Breast epithelium (tissue), 4 donors: ENCODE data around the gene RYR1. TPM values are rescaled to one million over a fixed set of nuclear protein-coding genes. Genes with fewer than 3 reads are reported as not detected.
A peak's percentile ranks its signal among the peaks of the same experiment; 100 is the strongest.

Experiments used
- DNase-seq, 2 donors: peaks; one replicate each; pipeline ENCODE4 v3.0.0-alpha.2; 2019; ENCODE audit warnings: low spot score in 2 of 2
- H3K27ac ChIP-seq, 2 donors: fragments of 200-600 bp; sonication (generic) in 1 of 2; one replicate each; pipeline ENCODE4 v1.5.1; 2016 to 2019; ENCODE audit warnings: mild to moderate bottlenecking in 1 of 2
- H3K27me3 ChIP-seq, 2 donors: fragments of 200-600 bp; sonication (generic) in 1 of 2; one replicate each; pipeline versions ENCODE4 v1.5.1 to v1.6.0; 2017 to 2019; ENCODE audit warnings: control low read depth in 1 of 2, mild to moderate bottlenecking in 1 of 2
- H3K36me3 ChIP-seq: fragments of 200-600 bp; one replicate; pipeline ENCODE4 v1.5.1; 2019
- H3K4me1 ChIP-seq, 2 donors: fragments of 200-600 bp; sonication (generic); one replicate each; pipeline ENCODE4 v1.5.1; 2016 to 2019; ENCODE audit warnings: control low read depth in 1 of 2
- H3K4me3 ChIP-seq, 3 donors: fragments of 200-600 bp; sonication (generic); 1 replicate in 2 of 3; 2 replicates in 1 of 3; pipeline ENCODE4 v1.5.1; 2016 to 2019; ENCODE audit warnings: mild to moderate bottlenecking in 3 of 3, moderate library complexity in 2 of 3
- H3K9me3 ChIP-seq, 2 donors: fragments of 200-600 bp; sonication (generic) in 1 of 2; one replicate each; pipeline ENCODE4 v1.5.1; 2016 to 2019; ENCODE audit warnings: control low read depth in 1 of 2
- POLR2A ChIP-seq: fragments of 450-650 bp; IDR thresholded peaks from one replicate; pipeline ENCODE4 v1.6.1; 2016; ENCODE audit warnings: antibody characterized with exemption, mild to moderate bottlenecking, moderate library complexity
- POLR2AphosphoS5 ChIP-seq, 3 donors: sonication (generic); formaldehyde crosslinking; IDR thresholded peaks; one replicate each; pipeline ENCODE4 v1.6.1; 2017; ENCODE audit warnings: antibody characterized with exemption in 3 of 3
- intact Hi-C: fragments of 100-400 bp; cut with DNase I; formaldehyde crosslinking; loops from one replicate; pipeline ENCODE4 v1.15.1; 2023; ENCODE audit warnings: low total_unique reads
- total RNA-seq, 3 donors: library from RNA; depleted of rRNA; stranded (reverse); fragments of >200 nt; gene quantifications; one replicate each; pipeline ENCODE4 v1.1.0, GENCODE V29; 2016
- TF ChIP-seq, protein P1 (sequence below), 3 donors: fragments of 450-650 bp; IDR thresholded peaks; one replicate each; pipeline ENCODE4 v1.5.1; 2016 to 2017; ENCODE audit warnings: antibody characterized with exemption in 3 of 3, mild to moderate bottlenecking in 3 of 3, moderate library complexity in 3 of 3

RYR1 gene
- total RNA-seq, 3 donors from 2014 or later: 1.3 to 6.7 (median 3.5) TPM

DNA sequence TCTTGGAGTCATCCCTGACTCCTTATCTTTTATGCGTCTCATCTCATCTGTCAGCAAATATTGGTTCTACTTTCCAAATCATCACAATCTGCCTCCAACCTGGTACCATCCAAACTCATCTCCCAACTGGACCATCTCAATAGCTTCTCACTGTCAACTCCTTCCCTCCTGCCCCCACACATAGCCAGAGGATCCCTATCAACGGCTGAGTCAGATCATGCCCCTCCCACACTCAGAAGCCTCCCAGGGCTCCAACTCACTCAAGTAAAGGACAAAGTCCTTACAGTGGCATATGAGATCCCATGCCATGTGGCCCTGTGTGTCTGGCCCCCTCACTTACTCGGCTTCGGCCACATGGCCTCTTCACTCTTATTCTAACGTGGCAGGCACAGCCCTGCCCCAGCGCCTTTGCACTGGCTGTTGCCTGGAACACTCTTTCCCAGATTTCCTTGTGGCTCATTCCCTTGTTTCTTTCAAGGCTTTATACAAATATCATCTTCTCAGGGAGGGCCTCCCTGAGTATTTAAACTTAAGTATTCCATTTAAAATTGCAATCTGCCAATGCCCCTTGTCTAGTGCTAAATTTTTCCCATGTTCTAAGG lies 40.7 kb upstream of the RYR1 start:
- DNase-seq: no peak
- no peaks in the 10 kb centered on the region for H3K4me1 ChIP-seq
- no peak overlapping the region for H3K4me3 ChIP-seq
- TF ChIP-seq, protein P1, sequence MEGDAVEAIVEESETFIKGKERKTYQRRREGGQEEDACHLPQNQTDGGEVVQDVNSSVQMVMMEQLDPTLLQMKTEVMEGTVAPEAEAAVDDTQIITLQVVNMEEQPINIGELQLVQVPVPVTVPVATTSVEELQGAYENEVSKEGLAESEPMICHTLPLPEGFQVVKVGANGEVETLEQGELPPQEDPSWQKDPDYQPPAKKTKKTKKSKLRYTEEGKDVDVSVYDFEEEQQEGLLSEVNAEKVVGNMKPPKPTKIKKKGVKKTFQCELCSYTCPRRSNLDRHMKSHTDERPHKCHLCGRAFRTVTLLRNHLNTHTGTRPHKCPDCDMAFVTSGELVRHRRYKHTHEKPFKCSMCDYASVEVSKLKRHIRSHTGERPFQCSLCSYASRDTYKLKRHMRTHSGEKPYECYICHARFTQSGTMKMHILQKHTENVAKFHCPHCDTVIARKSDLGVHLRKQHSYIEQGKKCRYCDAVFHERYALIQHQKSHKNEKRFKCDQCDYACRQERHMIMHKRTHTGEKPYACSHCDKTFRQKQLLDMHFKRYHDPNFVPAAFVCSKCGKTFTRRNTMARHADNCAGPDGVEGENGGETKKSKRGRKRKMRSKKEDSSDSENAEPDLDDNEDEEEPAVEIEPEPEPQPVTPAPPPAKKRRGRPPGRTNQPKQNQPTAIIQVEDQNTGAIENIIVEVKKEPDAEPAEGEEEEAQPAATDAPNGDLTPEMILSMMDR (IDR thresholded peaks at IDR 0.05): no peak
- TF ChIP-seq POLR2AphosphoS5 (IDR thresholded peaks at IDR 0.05): no peak
- TF ChIP-seq POLR2A: no peak
- intact Hi-C loops: no loop called here
- H3K27me3 ChIP-seq: peaks cover 5 to 21% of the 10 kb centered on the region in 2 donors
- H3K36me3 ChIP-seq: no peaks in the 10 kb centered on the region
- H3K9me3 ChIP-seq: no peaks in the 10 kb centered on the region
- H3K27ac ChIP-seq: no peak overlapping the region

DNA sequence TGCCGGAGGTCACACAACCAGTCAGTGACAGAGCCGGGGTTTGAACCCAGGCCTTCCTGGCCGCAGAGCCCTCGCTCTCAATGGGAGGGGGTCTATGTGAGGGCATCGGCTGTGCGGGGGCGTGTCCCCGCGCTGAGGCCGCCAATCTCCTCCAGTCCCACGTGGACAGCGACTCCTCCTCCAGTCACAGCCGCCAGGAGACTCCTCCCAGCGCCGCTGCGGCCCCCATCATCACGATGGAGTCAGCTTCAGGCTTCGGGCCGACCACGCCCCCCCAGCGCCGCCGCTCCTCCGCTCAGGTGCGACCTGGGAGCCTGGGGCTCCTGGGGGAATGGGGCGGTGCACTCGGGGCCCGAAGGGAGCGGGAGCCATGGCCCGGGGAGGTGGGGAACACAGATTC lies 39.0 kb upstream of the RYR1 start:
- Histone ChIP-seq H3K36me3 (no peaks in the 10 kb centered on the region), H3K9me3 (no peaks in the 10 kb centered on the region), H3K4me3 (no peak overlapping the region), H3K4me1 (no peaks in the 10 kb centered on the region), H3K27ac (no peak overlapping the region), H3K27me3 (peaks cover 5 to 26% of the 10 kb centered on the region in 2 donors)
- DNase-seq: no peak
- TF ChIP-seq, protein P1 (IDR thresholded peaks at IDR 0.05): no peak
- TF ChIP-seq POLR2AphosphoS5 (IDR thresholded peaks at IDR 0.05): no peak
- TF ChIP-seq POLR2A: no peak
- intact Hi-C loops: no loop called here

DNA sequence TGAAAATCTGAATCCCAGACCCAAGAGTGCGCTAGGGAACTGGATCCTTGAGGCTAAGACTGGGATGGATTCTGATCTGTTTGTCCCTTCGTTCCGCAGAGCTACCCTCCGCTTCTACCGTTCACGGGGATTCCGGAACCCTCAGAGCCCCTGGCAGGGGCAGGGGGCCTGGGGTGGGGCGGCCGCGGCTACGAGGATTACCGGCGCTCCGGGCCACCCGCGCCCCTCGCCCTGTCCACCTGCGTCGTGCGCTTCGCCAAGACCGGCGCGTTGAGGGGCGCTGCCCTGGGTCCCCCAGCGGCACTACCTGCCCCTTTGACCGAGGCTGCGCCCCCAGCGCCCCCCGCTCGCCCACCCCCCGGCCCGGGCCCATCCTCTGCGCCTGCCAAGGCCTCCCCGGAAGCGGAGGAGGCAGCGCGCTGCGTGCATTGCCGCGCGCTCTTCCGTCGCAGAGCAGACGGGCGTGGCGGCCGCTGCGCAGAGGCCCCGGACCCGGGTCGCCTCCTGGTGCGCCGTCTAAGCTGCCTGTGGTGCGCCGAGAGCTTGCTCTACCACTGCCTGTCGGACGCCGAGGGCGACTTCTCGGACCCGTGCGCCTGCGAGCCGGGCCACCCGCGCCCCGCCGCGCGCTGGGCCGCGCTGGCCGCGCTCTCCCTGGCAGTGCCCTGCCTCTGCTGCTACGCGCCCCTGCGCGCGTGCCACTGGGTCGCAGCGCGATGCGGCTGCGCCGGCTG lies 37.9 kb upstream of the RYR1 start:
- H3K4me3 ChIP-seq: peak overlapping the region in 2 of 3 donors; percentile 15 to 40
- TF ChIP-seq POLR2AphosphoS5 (IDR thresholded peaks at IDR 0.05): no peak
- no peak for DNase-seq
- no peaks in the 10 kb centered on the region for H3K36me3 ChIP-seq
- no peaks in the 10 kb centered on the region for H3K4me1 ChIP-seq
- H3K9me3 ChIP-seq: no peaks in the 10 kb centered on the region
- intact Hi-C loops: no loop called here
- no peak overlapping the region for H3K27ac ChIP-seq
- H3K27me3 ChIP-seq: peaks cover 5 to 29% of the 10 kb centered on the region in 2 donors

DNA sequence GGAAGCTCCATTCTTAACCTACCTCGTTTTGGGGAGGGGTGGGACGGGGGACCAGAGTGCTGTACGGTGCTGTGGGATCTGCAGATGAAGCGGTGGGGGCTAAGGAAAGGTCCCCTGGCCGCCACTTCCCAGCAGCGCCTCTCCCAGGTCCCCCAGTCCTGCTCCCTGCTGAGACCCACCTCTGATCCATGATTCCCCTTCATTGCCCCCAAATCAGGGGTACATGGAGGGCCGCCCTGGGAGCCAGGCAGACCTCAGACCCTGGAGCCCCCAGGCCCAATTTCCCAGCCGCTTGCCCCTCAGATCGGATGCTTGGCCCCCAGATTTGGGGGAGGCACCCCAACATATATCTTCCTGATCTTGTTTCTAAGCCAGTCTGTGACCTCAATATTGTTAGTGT lies 34.4 kb upstream of the RYR1 start:
- no peak for DNase-seq
- intact Hi-C loops: no loop called here
- Histone ChIP-seq H3K27ac (no peak overlapping the region), H3K9me3 (no peaks in the 10 kb centered on the region), H3K27me3 (peaks cover 5 to 29% of the 10 kb centered on the region in 2 donors), H3K36me3 (no peaks in the 10 kb centered on the region), H3K4me1 (no peaks in the 10 kb centered on the region), H3K4me3 (no peak overlapping the region)
- no peak for TF ChIP-seq POLR2AphosphoS5 (IDR thresholded peaks at IDR 0.05)
- TF ChIP-seq POLR2A: no peak
- TF ChIP-seq, protein P1 (IDR thresholded peaks at IDR 0.05): no peak

DNA sequence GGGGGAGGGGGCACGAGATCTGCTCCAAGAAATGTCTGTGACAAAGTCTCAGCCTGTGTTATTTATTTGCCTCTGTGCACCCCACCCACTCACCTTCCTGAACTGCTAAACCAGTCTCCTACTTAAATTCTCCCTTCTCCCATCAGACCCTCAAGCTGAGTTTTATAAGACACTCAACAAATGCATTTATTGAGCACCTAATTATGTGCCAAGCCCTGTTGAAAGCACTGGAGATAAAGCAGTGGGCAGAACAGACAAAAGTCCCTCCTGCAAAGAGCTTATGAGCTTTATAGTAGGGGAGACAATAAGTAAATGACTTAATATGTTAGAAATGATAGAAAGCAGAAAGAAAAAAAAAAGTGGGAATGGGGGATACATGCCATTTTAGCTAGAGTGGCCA lies 34.0 kb upstream of the RYR1 start:
- Histone ChIP-seq H3K27me3 (peaks cover 5 to 29% of the 10 kb centered on the region in 2 donors), H3K27ac (no peak overlapping the region)
- intact Hi-C loops: no loop called here

More for the DNA sequence above, 34.0 kb upstream of the RYR1 start:
- Histone ChIP-seq H3K9me3 (no peaks in the 10 kb centered on the region), H3K36me3 (no peaks in the 10 kb centered on the region), H3K4me1 (no peaks in the 10 kb centered on the region), H3K4me3 (no peak overlapping the region)
- TF ChIP-seq POLR2AphosphoS5 (IDR thresholded peaks at IDR 0.05): no peak
- no peak for TF ChIP-seq POLR2A
- TF ChIP-seq, protein P1 (IDR thresholded peaks at IDR 0.05): no peak
- no peak for DNase-seq
